GM12891 (cell line): ENCODE results near the gene FNBP1.

Experiments
- POLR2A ChIP-seq: IDR thresholded peaks from 2 replicates; pipeline ENCODE4 v1.6.1; 2011; ENCODE audit warnings: low read depth, low read length, control low read depth
- POLR2AphosphoS5 ChIP-seq: IDR thresholded peaks from 2 replicates; pipeline ENCODE4 v1.6.1; 2011; ENCODE audit warnings: low read depth, low read length, control low read depth
- TAF1 ChIP-seq: IDR thresholded peaks from 2 replicates; pipeline ENCODE4 v1.6.1; 2011; ENCODE audit warnings: low read depth, low read length, control low read depth

GRCh38 chr9:129908906-129909305 lies 134.1 kb downstream of the FNBP1 start:
- TF ChIP-seq POLR2A (no peak), TAF1 (no peak), POLR2AphosphoS5 (no peak)
